T47D (cell line): ENCODE results near the gene HOXD13.

Experiments
- DNase-seq, 2 experiments: peaks; one replicate each; pipeline versions ENCODE4 v3.0.0 to v3.0.0-alpha.2; 2011 to 2012; ENCODE audit warnings: low read depth in 1 of 2, low spot score in 1 of 2
- JUND ChIP-seq: IDR thresholded peaks from 2 replicates; pipeline ENCODE4 v1.6.1; 2012; ENCODE audit warnings: low read depth
- in situ Hi-C: cut with HindIII; loops from 2 replicates; pipeline ENCODE4 v1.10.0; 2016; ENCODE audit warnings: low sequenced_read_pairs, low pct_unique_long_range_greater_than_20kb

HOXD13 gene

GRCh38 chr2:176106581-176107539, 14.3 kb downstream of the HOXD13 start, which contains the start of gene HOXD11:
Gene HOXD11, plus strand, starts transcription at chr2:176107280. Its CDS starts 76 bp downstream, at chr2:176107356.
- in situ Hi-C loops, result no loop called here
- no peak for TF ChIP-seq JUND
- DNase-seq, result peak; percentile 30 to 81

- TF ChIP-seq JUND, result no peak
- no peak for DNase-seq
- in situ Hi-C loops, result no loop called here
These were observed 15.2 kb downstream of the HOXD13 start for GRCh38 chr2:176107731-176108181.

DNA sequence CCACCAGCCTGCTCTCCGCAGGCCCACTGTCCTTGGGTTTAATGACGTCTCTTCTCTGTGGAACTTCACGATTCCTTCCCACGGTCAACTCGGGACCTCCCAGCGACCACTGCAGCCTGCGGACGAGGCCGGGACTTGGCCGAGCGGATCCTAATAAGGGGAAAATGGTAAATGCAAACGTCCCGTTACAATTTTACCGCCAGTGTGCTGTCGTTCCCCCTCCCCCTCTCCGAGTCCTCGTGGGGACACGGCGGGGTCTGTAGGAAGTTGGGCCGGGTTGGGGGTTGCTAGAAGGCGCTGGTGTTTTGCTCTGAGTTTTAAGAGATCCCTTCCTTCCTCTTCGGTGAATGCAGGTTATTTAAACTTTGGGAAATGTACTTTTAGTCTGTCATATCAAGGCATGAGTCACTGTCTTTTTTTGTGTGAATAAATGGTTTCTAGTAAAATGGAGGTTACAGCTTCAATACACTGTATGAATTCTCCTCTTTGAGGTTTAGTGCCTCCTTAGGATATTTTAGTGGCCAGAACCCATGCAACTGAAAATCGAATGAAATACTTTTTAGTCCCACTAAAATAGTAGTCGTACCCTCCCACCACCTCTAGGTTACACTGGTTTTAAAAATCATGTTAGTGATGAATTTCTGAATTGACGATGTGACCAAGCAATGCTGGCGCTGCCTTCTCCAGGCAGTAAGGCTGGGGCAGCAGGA, 16.8 kb downstream of the HOXD13 start:
- DNase-seq, result no peak
- no peak for TF ChIP-seq JUND
- in situ Hi-C loops, result no loop called here

GRCh38 chr2:176109946-176110345, 17.4 kb downstream of the HOXD13 start:
- DNase-seq, result no peak
- TF ChIP-seq JUND, result no peak
- in situ Hi-C loops, result no loop called here

DNA sequence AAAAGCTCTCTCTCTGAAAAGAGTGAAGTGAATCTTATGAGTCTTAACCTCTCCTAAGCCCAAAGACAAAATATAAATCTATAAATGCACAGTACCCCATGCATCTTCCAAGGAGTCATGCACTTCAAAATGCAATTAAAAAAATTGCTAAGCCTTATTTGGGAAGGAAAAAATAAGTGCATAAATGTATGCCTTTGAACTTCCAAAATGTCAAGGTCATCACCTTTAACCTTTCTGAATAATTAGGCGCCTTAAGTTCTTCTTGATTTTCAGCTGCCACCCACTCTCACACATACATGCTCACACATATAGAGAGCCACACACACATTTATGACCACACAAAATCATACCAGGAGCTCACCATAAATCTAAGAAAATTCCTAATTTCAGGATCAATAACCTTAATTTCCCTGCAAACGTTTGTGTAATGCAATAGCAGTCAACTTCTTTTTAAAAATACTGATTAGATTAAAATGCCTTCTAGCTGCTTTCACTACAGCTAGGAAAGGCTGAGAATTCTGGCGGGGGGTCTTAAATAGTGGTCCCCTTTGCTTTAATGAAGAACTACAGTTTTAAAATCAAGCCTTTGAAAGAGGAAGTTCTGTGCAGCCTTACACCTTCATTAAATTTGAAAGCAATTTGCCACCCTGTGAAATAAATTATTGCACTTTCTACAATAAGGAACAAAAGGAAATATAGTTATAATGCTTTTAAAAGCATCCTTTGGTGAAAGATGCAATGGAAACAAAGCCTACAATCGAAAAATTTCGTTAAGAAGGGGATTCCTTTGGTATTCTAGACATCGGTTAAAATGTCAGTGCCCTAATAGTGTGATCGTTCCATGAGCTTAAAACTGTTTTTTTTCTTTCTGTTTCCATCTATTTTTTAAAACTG, 18.1 kb downstream of the HOXD13 start:
- in situ Hi-C loops, result no loop called here
- DNase-seq, result no peak
- no peak for TF ChIP-seq JUND

DNA sequence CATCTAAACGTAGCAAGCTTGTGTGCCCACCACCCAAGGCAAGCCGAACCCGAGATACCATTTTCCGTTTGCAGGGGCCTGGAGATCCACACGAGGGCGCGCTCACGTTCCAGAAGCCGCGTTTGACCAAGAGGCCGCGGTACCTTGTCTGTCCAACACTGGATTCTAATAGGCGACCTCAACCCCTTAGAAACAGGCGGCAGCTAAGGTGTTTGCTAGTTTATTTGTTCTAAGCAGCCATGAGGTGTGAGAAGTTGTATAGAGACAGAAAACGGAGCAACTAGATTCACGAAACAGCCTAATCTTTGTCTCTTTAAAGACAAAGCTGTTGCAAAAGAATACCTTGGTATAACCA, 18.8 kb downstream of the HOXD13 start:
- peak; percentile 61 to 87 for DNase-seq
- in situ Hi-C loops, result no loop called here
- no peak for TF ChIP-seq JUND

GRCh38 chr2:176111846-176112374, 19.4 kb downstream of the HOXD13 start:
- in situ Hi-C loops, result no loop called here
- TF ChIP-seq JUND, result no peak
- no peak for DNase-seq

GRCh38 chr2:176112375-176113302, 20.1 kb downstream of the HOXD13 start:
- in situ Hi-C loops, result no loop called here
- no peak for DNase-seq
- no peak for TF ChIP-seq JUND

DNA sequence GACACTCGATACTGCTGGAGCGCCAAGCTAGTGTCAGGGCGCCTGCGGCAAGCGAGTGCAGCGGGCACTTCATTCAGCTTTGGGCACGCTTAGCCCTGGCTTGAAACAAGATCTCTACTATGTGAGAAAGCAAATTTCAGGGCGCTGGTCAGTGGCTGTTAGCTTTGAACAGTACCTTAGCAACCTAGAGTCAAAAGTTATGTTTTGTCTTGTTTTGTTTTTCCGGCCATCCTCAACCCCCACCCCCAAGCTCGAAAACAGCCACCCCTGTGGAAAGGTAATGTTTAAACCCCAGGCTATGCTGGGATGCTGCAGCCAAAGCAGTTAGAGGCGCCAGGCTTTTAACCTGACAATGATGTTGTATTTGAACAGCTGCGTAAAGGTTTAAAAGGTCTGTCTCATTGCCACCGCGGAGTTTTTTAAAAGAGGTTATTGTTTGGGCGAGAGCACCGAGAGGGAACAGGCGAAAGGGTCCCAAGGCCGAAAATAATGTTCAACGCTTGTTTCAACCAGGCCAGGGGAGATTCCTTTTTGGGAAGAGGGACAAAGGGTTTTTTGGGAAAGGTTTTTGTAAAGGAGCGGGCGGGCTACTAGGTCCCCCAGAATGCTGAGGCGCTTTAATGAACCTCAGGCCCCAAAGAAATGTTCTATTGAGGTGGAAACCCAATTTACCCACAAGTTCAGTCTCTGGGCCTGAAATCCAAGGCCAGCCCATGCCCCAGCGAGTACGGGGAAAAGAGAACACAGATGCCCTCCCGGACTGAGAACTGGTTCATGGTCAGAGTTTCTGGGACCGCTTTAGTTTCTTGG, 21.8 kb downstream of the HOXD13 start:
- no peak for TF ChIP-seq JUND
- DNase-seq, result no peak
- in situ Hi-C loops, result no loop called here

- no peak for DNase-seq
- TF ChIP-seq JUND, result no peak
- in situ Hi-C loops, result no loop called here
These were observed 22.6 kb downstream of the HOXD13 start for GRCh38 chr2:176114930-176115625.
